Stimulated activated CD4-positive, alpha-beta T cell treated with anti-CD3 and anti-CD28 coated beads, Interleukin-1b, Interleukin-23, amount 100 ng/mL, for 1 hour (primary cell): ENCODE results near the gene LCOR.

Experiments
- DNase-seq, 2 donors: peaks; one replicate each; pipeline ENCODE4 v3.0.0-alpha.2; 2020; ENCODE audit warnings: low read depth in 2 of 2

LCOR gene

DNA sequence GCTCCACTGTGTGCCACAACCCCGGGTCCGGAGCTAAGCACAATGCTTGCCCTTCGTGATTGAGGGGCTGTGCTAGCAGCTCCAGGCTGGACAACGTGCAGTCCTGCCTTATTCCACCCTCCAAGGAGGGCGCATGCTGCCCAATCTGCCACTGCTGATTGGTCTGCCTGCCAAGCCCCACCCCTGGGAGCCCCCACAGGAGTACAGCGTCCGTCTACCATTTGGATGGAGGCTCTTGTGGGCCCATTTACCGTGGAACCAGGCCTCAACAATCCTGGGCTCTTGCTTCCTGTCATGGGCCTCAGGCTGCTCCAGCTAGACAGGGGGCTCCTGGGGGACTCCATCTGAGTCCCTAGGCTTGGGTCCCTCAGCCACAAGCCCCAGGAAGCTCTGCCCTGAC, 180.4 kb downstream of the LCOR start:
- no peak for DNase-seq

DNA sequence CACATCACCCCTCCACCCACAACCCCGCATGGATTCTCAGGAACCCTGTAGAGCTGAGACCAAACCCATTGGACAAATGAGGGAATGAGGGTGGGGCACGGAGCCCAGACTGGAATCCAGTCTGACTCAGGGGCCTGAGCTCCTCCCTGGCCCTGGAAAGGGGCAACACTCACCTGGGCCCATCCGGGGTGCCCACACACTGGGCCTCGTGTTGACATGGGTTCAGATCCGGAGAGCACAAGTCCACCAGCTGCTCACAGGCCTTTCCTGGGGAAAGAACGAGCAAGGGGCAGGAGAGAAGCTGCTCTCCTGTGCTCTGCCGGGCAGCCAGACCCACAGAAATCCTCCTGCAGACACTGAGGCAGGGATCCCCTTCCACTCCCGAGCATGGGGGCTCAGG, 181.5 kb downstream of the LCOR start:
- no peak for DNase-seq

- no peak for DNase-seq
Observed at GRCh38 chr10:97013983-97014382, 181.9 kb downstream of the LCOR start.

DNA sequence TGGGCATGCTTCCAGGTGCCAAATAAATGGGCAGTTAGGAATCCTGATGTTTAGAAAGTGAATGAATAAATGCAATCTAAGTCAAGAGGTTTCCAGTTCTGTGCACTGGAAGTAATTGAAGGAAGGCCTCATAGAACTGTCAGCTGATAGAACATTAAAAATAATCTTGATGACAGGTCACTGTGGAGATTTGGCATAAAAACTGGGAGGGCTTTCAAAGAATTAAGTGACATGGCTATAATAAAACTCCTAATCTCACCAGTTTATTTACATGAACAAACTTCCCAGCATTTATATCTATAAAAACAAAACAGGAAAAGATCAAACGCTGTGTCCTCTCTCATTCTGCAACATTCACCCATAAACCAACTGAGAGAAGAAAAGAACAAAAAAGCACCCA, 183.1 kb downstream of the LCOR start:
- no peak for DNase-seq

- DNase-seq = no peak
Observed at GRCh38 chr10:97016728-97017473, 184.8 kb downstream of the LCOR start.

GRCh38 chr10:97017474-97017903, 185.4 kb downstream of the LCOR start:
- no peak for DNase-seq

- DNase-seq = no peak
Observed at GRCh38 chr10:97018251-97019212, 186.4 kb downstream of the LCOR start.

DNA sequence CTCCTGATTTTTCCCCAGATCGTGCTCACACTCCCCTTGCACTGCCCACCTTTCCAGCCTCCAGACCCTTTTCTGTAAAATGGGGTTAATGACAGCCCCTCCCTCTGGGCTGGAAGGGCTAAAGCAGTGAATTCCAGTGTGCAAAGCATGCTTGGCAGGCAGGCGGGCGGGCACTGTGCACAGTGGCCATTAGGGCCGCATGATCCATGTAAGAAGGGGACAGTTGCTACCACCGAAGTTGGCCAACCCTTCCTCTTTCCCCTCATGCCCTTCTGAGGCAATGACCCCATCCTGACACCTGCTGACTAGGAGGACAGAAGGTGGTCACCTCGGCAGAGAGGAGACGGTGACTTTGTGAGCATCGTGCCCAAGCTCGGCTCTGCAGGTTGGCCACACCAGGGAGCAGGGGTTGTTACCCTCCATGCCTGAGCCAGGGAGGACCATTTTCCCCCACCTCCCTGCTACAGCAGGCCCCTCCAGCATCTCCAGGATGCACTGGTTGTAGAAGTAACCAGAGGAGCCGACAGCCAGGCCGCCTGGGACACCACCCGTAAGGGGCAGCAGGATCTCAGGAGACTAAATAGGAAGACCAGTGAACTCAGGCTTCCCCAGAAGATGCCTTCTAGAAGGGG, 187.2 kb downstream of the LCOR start:
- no peak for DNase-seq

GRCh38 chr10:97020452-97021400, 188.6 kb downstream of the LCOR start:
- DNase-seq = no peak

- DNase-seq = no peak
Observed at GRCh38 chr10:97022616-97023015, 190.5 kb downstream of the LCOR start.

- DNase-seq = no peak
Observed at GRCh38 chr10:97023401-97024167, 191.5 kb downstream of the LCOR start.

DNA sequence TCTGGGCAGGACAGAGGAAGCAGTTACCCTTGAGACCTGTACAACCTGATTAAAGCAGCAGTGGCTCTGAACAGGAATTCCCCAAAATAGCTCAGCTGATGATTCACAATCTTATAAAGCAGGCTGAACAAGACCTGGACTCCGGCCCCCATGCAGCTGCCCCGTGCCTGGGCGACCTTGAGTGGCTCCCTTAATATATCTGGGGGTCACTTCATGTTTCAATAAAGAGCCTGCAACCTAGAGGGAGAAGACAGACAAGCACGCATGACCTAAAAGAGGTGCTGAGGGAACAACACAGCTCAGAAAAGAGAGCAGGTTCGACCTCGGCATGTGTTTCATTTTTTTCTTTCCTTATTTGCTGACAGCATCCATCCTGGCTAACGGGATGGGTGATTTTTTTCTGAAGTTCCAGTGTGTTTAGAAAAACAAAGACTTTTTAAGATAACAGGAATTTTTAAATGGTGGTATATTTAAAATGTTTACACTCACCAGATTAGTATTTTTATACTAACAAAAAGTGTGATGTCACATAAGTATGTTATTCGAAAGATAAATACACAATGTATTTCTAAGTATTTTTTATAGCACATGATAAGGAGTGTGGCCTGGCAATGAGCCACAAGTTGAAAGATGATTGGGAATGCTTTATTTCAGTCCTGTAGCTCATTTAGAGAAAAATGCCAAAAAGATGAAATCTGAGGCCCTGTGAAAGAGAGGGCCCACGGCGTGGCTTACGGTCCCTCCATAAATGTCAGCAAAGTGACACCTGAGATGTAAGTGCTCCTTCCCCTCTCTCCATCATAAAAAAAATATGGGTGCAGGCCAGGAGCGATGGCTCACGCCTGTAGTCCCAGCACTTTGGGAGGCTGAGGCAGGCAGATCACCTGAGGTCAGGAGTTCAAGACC, 192.3 kb downstream of the LCOR start:
- no peak for DNase-seq

DNA sequence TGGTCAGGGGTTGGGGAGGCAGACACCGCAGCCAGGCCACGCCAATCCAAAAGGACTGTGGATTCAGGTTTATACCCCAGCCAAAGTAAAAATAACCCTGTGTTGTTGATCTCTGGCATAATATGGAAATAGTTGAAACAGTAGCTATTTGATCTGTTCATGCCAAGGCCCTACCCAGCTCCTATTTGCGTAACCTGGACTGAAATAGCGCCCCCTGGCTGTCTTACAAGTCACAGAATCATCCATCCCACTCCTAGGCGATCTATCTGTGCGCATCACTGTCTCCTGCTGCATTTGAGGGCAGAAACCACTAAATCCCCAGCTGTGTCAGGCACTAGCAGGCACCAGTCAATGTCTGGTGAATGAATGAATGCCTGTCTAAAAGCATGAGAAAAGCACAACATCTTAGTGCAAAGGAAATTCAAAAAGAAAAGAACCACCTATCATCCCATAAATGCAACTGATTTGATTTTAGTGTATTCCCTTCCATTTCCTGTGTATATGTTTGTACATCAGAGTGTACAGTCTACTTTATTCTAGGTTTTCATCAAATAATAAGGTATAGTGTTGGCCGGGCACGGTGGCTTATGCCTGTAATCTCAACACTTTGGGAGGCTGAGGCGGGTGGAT, 193.6 kb downstream of the LCOR start:
- peak in 1 of 2 donors; percentile 28 for DNase-seq

- DNase-seq = no peak
Observed at GRCh38 chr10:97028126-97028831, 196.2 kb downstream of the LCOR start.

- no peak for DNase-seq
Observed at GRCh38 chr10:97028832-97029178, 196.7 kb downstream of the LCOR start.

GRCh38 chr10:97029271-97029670, 197.2 kb downstream of the LCOR start:
- DNase-seq = no peak

GRCh38 chr10:97030894-97031293, 198.8 kb downstream of the LCOR start:
- no peak for DNase-seq

GRCh38 chr10:97031459-97031858, 199.4 kb downstream of the LCOR start:
- DNase-seq = no peak
